ENCODE data around the gene XAGE3.
"Not testable (repeated sequence)": the region's sequence is repeated elsewhere in the genome, so short reads cannot be mapped to it uniquely, and the experiment has no call there.

DNA sequence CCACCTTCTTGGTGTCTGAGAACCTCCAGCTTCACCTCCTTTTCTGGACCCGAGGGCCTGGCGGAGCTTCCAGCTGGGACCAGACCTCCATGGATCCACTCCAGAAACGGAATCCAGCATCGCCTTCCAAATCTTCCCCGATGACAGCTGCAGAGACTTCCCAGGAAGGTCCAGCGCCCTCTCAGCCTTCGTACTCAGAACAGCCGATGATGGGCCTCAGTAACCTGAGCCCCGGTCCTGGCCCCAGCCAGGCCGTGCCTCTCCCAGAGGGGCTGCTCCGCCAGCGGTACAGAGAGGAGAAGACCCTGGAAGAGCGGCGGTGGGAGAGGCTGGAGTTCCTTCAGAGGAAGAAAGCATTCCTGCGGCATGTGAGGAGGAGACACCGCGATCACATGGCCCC lies 39.3 kb upstream of the XAGE3 start:
- TF ChIP-seq, protein P1, sequence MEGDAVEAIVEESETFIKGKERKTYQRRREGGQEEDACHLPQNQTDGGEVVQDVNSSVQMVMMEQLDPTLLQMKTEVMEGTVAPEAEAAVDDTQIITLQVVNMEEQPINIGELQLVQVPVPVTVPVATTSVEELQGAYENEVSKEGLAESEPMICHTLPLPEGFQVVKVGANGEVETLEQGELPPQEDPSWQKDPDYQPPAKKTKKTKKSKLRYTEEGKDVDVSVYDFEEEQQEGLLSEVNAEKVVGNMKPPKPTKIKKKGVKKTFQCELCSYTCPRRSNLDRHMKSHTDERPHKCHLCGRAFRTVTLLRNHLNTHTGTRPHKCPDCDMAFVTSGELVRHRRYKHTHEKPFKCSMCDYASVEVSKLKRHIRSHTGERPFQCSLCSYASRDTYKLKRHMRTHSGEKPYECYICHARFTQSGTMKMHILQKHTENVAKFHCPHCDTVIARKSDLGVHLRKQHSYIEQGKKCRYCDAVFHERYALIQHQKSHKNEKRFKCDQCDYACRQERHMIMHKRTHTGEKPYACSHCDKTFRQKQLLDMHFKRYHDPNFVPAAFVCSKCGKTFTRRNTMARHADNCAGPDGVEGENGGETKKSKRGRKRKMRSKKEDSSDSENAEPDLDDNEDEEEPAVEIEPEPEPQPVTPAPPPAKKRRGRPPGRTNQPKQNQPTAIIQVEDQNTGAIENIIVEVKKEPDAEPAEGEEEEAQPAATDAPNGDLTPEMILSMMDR (IDR thresholded peaks at IDR 0.05) = not testable (repeated sequence)
- not testable (repeated sequence) for TF ChIP-seq POLR2A (IDR thresholded peaks at IDR 0.05)
